ENCODE measurements around the gene ENSA.

GRCh38 chr1:150603711-150604110 is 25.7 kb downstream of the ENSA start:
- TF ChIP-seq EGR1 (IDR thresholded peaks at IDR 0.05) (no peak), EP300 (IDR thresholded peaks at IDR 0.05; ENCODE audit: borderline replicate concordance) (no peak), YY1 (IDR thresholded peaks at IDR 0.05; ENCODE audit: low read depth) (no peak), MAX (IDR thresholded peaks at IDR 0.05) (no peak), CREB1 (IDR thresholded peaks at IDR 0.05; ENCODE audit: low read depth) (no peak)
- TF ChIP-seq, protein P1, sequence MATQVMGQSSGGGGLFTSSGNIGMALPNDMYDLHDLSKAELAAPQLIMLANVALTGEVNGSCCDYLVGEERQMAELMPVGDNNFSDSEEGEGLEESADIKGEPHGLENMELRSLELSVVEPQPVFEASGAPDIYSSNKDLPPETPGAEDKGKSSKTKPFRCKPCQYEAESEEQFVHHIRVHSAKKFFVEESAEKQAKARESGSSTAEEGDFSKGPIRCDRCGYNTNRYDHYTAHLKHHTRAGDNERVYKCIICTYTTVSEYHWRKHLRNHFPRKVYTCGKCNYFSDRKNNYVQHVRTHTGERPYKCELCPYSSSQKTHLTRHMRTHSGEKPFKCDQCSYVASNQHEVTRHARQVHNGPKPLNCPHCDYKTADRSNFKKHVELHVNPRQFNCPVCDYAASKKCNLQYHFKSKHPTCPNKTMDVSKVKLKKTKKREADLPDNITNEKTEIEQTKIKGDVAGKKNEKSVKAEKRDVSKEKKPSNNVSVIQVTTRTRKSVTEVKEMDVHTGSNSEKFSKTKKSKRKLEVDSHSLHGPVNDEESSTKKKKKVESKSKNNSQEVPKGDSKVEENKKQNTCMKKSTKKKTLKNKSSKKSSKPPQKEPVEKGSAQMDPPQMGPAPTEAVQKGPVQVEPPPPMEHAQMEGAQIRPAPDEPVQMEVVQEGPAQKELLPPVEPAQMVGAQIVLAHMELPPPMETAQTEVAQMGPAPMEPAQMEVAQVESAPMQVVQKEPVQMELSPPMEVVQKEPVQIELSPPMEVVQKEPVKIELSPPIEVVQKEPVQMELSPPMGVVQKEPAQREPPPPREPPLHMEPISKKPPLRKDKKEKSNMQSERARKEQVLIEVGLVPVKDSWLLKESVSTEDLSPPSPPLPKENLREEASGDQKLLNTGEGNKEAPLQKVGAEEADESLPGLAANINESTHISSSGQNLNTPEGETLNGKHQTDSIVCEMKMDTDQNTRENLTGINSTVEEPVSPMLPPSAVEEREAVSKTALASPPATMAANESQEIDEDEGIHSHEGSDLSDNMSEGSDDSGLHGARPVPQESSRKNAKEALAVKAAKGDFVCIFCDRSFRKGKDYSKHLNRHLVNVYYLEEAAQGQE (IDR thresholded peaks at IDR 0.05; ENCODE audit: low read depth), result no peak

All from Ishikawa (cell line).